NCI-H510A (cell line): ENCODE data around the gene RNF40.

Experiments used
- DNase-seq: peaks from one replicate; lab custom pipeline; 2025; lab: John Stamatoyannopoulos, UW

Gene RNF40

DNA sequence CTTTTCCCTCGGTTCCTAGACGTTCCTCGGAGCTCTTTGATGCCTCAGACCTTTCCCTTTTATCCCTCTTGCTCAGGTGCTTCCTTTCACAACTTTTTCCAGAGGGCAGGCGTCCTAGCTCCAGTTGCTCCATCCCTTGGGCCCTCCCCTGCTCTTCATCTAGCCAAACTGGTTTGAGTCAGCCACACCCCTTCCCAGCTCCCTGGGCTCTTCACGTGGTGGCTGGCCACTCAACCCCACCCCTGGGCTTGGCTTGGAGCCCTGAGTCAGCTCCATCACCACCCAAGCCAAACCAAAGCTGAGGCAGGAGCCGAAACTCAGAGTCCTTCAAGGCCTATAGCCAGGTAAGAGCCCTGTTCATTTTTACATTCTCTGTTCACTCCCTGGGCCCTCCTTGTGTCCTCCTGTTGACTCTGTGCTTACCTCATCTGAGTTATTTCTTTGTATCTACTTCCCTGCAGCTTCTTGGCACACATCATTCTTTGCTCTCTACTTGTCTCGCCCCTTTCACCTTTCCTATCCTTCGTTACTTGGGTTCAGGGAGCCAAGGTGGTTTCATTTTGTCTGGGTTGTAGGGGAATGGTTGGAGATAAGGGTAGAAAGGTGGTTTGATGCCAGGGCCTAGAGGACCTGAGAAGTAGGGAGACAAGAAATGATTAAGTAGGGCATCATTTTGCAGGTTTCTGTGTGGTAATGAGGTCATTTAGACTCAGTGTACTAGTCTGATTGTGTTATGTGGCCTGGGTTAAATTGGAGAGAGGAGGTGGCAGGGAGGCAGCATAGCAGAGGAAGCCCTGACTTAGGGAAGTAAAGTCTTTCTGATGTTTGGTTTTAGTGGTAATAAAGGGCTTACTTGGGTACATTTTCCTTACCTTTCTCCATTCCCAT lies 21.5 kb upstream of the RNF40 start:
- peak; percentile 97 for DNase-seq

DNA sequence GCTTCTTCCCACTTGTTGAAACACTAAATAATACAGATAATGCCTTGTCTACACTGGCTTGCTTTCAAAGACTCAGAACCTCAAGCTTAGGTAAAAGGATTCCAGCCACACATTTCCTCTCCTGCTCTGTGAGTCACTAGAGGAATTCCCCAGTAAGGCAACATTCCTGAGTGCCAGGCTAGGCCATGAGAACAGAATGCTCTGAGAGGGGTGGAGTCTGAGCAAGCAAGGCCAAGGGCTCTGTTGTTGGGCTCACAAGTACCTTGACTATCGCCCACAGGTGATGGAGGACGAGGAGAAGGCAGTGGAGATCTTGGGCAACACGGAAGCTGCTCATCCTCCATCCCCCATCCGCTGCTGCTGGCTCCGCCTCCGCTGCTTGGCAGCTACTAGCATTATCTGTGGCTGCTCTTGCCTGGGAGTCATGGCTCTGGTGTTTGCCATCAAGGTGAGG lies 20.6 kb upstream of the RNF40 start:
- DNase-seq, result peak; percentile 70

DNA sequence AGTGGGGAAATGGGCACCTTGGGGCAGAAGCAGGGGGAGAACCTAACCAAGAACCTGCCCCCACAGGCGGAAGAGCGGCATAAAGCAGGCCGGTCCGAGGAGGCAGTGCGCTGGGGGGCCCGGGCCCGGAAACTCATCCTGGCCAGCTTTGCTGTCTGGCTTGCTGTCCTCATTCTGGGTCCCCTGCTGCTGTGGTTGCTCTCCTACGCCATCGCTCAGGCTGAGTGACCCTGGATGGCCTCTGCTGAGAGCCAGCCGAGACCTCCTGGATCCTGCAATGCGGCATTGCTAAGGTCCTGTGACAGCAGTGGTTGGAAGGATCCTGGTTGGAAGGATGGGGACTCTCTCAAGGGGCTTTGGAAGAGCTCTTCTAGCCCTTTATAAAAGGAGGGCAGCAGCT lies 18.4 kb upstream of the RNF40 start:
- no peak for DNase-seq

DNA sequence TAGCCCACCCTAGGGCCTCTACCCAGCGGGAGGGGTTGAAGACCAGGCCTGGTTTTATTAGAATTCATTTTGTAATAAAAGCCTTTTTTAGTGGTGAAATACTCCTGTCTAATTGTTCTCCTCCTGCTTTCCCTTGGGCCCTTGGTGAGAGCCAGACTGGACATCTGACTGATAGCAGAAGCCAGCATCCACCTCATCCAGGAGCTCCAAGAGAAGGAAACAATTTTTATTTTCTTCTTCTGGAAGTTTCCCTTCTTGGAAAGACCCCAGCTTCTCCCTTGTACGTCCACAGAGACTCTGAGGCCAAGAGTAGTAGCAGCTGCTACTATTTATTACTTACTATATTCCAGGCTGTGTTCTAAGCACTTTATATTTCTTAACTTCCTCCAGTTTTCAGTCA lies 17.9 kb upstream of the RNF40 start:
- DNase-seq, result no peak

DNA sequence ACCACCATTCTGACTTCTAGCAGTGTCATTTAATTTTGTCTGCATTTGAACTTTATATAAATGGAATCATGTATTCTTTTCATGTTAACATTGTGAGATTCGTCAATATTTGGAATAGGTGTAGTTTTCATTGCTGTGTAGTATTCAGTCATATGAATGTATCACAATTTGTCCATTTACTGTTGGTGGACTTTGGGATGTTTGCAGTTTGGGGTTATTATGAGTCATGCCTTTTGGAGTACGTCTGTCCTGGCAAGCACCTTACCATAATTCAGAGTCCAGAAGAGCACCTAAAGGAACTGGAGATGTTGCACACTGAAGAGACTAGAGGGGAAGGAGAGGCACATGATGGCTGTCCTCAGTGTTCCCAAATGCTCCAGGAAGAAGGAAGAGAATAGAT lies 17.0 kb upstream of the RNF40 start:
- DNase-seq, result no peak

DNA sequence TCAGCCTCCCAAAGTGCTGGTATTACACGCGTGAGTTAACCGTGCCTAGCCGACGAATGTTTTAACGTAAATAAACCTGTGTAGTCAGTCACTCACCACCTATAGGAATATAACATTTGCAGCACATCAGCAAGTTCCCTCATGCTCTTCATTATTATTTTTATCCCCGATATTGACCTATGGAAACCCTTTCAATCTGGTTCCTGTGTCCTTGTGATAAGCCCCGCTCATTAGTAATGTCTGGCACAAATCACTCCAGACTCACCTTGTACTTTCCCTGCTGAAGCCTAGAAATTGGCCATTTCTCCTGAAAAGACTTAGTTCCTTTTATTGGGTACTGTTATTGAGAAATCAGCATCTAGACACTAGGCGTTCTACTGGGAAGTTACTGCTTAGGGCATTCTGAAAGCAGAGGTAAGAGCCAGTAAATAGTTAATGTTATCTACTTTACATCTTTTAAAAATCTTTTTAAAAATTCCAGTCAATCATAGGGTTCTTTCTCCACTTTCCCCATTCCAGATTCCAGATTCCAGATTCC lies 15.4 kb upstream of the RNF40 start:
- no peak for DNase-seq

DNA sequence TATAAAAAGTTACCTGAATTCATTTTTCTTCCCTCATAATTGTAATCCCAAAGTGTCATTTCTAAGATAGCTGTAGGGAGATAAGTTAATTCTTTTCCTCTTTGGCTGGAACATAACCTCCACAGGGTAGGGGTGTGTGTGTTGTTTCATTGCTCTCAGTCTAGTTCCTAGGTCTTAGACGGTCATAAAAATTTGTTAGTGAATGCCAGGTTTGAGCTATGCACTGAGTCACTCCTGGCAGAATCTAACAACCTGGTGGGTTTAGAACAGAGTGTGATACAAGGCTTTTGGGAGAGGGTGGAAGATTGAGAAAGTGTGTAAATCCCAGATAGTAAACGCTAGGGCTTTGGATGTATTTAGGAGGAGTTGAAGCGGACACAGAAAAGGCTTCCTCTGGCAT lies 14.8 kb upstream of the RNF40 start:
- DNase-seq, result no peak

DNA sequence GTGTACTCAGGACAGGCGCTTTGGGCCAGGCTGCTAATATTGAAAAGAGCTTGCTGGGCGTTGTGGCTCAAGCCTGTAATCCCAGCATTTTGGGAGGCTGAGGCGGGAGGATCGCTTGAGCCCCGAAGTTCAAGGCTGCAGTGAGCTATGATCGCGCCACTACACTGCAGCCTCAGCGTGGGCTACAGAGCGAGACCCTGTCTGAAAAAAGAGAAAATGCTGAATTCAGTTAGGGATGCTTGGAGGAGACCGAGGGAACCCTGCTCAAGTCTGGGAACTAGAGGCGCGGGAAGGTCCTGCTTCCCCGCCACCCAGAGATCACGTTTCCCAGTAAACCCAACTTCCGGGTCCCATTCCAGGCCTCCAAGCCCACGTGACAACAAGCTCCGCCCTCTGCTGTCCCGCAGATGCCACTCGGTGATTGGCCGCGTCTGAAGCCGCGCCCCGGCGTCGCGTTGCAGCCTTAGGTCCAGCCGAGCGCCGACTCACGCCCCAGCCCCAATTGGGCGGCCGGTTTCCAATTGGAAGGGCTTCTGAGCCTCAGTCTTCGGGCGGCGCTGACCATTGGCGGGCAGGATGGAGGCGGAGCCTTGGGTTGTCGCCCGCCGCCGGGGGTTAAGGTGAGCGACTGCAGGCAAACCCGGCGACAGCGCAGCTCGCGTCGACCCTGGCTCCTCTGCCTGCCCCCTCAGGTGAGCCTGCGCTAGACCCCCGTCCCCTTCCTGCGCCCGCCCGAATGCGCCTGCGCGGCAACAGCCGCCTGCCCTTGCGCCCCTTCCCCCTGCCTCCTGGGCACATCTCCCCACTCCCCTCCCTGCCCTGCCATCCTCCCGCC lies 14.1 kb upstream of the RNF40 start, which contains the start of gene PHKG2:
Gene PHKG2 (plus strand): TSS at position 627 of the 835 bp plus-strand sequence. CDS start 396 bp downstream, outside the sequence.
- peak; percentile 99 for DNase-seq

DNA sequence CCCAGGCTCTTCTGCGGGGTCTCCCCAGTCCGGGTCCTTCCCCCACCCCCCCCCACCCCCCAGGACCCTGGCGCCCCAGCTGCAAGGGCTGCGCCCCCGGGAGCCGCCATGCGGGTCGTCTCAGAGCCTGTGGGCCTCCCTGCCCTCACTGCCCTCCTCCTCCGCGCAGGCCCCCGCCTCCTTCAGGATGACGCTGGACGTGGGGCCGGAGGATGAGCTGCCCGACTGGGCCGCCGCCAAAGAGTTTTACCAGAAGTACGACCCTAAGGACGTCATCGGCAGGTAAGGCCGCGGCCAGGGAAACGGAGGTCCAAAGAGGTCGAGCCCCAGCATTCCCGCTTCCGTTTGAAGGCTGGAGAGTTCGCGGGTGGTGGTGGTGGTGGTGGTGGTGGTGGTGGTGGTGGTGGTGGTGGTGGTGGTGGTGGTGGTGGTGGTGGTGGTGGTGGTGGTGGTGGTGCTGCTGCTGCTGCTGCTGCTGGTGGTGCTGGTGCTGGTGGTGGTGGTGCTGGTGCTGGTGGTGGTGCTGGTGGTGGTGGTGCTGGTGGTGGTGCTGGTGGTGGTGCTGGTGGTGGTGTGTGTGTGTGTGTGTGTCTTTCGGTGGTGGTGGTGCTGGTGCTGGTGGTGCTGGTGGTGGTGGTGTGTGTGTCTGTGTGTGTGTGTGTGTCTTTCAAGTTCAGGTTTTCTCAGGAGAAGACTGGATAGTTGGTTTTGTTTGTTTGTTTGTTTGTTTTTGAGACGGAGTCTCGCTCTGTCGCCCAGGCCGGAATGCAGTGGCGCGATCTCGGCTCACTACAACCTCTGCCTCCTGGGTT lies 13.3 kb upstream of the RNF40 start:
- DNase-seq, result no peak

DNA sequence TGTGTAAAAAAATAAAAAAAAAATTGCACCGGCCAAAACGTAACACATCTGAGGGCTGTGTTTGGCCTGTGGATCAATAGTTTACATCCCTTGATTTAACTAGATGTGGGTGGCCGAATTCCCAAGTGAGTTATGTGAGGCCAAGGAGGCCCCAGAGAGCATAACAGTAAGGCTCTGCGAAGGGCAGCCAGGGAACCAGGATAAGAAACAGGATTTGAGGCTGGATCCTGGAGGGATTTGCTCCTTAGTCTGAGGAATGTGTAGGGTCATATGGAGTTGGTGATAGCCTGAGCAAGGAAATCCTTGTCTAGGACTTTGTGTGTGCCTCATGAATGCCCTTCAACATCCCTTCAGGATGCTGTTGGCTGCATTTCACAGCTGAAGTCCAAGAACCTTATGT lies 11.9 kb upstream of the RNF40 start:
- no peak for DNase-seq

DNA sequence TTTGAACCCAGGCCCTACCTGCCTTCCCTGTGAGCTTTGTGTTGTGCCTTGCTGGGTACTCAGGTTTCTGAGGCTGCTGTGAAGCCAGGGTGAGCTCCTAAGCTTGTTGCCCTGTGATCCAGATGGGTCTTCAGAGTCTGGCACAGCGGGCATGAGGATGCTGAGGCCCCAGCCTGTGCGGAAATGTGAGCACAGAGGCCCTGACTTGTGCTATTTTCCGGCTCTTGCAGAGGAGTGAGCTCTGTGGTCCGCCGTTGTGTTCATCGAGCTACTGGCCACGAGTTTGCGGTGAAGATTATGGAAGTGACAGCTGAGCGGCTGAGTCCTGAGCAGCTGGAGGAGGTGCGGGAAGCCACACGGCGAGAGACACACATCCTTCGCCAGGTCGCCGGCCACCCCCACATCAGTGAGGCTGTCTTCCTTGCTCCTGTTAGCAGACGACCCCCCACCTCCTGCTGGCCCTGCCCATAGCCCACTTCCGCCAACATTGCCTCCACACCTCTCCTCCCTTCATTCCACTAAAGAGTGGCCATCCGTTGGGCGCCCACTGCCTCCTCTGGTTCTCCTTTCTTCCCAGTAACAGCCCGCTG lies 11.2 kb upstream of the RNF40 start:
- DNase-seq, result no peak

DNA sequence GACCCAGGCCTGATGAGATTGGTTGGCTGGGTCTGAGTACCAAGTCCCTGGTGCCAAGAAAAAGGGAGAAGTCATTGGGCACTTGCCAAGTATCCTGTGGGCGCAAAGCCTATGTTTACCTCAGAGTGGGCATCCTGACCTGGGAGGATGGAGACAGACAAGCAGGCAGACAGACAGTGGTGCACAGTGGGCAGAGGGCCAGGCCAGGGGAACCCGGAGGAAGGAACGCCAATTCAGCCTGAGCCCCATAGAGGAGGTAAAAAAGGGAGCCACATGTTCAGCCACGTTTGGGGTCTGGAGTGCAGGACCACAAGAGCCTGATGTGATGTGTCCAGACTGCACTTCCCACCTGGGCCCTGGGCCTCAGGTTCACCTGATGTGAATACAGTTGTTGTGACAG lies 8.5 kb upstream of the RNF40 start:
- no peak for DNase-seq

DNA sequence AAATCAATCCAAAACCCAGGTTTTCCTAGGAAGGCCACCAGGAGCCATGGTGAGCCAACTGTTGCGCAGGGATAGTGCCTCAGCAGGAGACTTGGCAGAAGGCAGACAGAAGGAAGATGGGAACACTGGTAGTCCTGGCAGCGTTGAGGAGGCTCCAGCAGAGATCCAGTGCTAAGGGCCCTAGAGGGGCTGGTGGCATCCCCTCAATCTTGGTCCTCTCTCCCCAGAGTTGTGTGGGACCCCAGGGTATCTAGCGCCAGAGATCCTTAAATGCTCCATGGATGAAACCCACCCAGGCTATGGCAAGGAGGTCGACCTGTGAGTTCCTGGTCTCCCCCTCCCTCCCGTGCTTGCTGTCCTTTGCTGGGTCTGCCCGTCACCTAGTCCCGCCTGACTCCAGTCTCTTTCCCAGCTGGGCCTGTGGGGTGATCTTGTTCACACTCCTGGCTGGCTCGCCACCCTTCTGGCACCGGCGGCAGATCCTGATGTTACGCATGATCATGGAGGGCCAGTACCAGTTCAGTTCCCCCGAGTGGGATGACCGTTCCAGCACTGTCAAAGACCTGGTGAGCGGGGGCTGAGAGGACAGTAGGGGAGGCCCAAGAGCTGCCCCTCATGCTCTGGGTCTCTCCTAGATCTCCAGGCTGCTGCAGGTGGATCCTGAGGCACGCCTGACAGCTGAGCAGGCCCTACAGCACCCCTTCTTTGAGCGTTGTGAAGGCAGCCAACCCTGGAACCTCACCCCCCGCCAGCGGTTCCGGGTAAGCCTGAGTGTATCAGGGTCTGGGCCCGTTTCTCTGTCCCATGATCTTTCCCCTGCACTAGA lies 6.0 kb upstream of the RNF40 start:
- DNase-seq, result no peak

DNA sequence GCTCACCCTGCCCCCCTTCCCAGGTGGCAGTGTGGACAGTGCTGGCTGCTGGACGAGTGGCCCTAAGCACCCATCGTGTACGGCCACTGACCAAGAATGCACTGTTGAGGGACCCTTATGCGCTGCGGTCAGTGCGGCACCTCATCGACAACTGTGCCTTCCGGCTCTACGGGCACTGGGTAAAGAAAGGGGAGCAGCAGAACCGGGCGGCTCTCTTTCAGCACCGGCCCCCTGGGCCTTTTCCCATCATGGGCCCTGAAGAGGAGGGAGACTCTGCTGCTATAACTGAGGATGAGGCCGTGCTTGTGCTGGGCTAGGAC lies 5.4 kb upstream of the RNF40 start:
- no peak for DNase-seq

DNA sequence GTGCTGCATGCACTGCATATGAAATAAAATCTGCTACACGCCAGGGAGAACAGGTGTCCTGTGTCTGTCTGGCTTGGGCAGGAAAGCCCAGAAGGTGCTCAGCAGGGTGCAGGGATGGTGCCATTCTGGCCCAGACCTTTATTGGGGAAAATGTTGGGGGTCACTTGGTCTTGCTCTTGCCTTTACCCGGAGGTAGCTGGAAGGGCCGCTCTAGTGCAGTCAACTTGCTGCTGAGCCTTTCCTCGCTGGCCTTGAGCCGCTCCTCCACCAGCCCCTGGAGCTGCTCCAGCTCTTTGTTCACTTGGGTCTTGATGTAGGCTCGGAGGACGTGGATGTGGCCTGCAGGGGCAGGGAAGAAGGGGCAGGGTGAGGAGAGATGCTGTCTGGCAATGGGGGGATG lies 4.8 kb upstream of the RNF40 start:
- no peak for DNase-seq

DNA sequence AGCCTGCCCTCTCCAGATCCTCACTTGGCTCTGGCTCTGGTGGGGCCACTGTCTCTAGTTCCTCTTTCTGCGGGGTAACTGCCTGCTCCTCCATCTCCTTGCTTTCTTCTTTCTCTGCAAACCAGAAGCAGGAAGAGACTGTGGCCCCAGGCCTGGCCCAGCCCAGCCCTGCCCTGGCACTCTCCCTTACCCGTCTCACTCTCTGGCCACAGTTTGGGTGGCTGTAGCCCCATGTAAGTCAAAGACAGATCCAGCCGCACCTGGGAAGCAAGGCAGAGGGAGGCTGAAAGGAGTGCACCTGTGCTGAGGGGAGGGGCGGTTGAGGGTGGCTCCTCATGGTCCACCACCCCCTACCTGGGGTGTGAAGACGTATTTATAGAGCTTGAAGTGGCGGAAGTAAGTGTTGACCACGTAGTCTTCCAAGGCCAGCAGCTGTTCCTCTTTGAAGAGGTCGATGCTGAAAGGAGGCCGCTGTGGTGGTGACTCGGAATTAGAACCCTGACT lies 3.1 kb upstream of the RNF40 start:
- DNase-seq, result no peak

DNA sequence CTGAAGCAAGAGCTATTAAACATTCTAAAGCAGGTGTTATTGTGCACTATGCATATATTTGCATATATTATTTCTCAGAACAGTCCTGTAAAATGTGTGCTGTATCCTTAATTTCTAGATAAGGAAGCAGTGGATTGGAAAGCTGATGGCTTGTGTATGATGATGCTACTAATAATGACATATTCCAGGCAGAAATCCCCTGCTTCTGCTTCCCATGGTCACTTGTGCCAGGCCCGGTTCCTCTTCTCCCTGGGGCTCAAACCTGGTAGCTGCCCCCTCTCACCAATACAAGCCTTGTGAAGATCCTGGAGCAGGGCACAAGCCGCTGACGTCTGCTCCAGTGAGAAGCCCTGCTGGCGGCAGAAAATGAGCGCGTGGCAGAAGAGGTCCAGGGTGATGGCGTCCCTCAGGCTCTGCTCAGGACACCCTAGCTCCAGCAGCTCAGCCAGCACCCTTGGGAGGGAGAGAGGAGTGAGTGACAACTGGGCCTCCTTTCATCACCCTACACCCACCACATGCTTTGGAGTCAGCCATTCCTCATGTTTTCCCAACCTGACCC lies 2.0 kb upstream of the RNF40 start:
- DNase-seq, result no peak

DNA sequence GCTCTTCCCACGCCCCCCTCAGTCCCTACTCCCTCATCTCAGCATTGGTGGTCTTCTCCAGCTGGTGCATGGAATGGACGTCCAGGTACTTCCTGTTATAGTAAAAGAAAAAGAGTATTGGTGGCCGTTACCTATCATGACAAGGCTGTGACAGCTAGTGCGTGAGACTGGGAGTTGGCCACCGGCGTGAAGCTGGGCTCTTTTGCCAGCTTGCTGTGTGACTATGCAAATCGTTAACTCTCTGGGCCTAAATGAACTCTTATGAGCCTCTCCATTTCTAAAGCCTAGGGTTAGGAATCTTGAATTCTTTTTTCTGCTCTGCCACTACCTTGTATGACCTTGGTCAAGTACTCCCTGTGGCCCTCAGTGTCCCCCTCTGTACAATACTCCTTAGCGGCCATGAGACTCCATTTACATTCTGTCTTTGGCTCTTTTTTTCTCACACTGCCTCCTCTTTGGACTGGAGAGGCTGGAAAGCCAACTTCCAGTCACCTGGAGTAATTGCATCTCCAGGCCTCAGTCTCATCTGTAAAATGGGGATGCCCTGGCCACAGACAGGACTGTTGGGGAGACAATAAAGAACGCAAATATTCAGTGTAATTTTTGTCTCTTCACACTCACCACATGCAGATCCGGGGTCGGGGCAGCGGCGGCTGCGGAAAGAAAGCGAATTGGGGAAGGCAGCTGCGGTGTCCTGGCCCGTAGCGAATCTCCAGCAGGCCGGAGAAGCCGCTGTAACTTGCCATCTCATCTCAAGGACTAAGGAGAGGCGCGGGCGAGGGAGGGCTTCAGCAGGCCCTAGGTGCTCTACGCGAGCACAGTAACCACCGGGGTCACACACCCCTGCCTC lies 1.3 kb upstream of the RNF40 start:
- DNase-seq, result no peak

DNA sequence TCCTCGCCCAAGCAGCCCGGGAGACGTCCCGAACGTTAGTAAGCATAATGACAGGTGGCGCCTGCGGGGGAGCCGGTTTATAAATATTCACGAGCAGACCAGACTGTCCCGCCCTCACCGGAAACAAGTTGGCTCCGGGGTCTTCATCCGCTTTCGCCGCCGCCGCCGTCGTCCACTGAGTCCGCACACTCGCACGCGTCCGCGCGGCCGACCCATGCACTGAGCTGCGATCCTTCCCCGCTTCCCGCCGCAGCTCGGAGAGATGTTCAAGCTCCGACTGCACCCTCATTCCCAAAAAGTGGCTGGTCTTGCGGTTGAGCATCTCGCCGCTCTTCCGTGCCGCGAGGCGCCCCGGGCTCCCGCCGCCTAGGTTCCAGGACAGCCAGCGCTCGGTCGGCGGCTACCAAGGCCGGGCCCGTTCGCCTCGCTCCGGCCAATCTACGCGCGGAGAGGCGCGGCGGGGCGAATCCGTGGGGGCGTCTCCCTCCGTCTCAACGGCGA lies 645 bp upstream of the RNF40 start:
- peak; percentile 48 for DNase-seq
